K562 (cell line): ENCODE data around the gene TFF1. TPM values are rescaled to one million over a fixed set of nuclear protein-coding genes. Genes with fewer than 3 reads are reported as not detected.

ENCODE experiments used
- ATAC-seq: fragments of 200-7000 bp; cut with Tn5 transposase; 3 replicates; pipeline ENCODE4 v1.9.1; 2020; ENCODE audit warnings: moderate library complexity
- BruUV-seq: library from RNA; stranded (reverse); fragments of 400-500 nt; replicated peaks from 2 replicates; lab custom pipeline; 2021; lab: Mats Ljungman, UMichigan
- CTCF ChIA-PET: fragments of 300-600 bp; formaldehyde crosslinking; extraction: SDS; loops from one replicate; lab custom pipeline; 2021; ENCODE audit warnings: low intra/inter-chr PET ratio; lab: Yijun Ruan, JAX
- POLR2A ChIA-PET: fragments of 300-600, 350-650 bp; sonication (Branson Sonifier 250); formaldehyde crosslinking; extraction: SDS; loops from one replicate; lab custom pipeline; 2021; ENCODE audit warnings: antibody characterized with exemption, inconsistent platforms; lab: Yijun Ruan, JAX
- DNase-seq, 4 experiments: peaks; one replicate each; pipeline versions ENCODE4 v3.0.0 to v3.0.0-alpha.2; 2011 to 2018; ENCODE audit warnings: low spot score in 3 of 4, mixed read lengths in 3 of 4; ENCODE audit errors: extremely low read depth in 1 of 4
- FAIRE-seq: peaks from 2 replicates; lab custom pipeline; 2011; peaks lifted over from hg19 to GRCh38; lab: Jason Lieb, UNC
- H2AFZ ChIP-seq: 2 replicates; pipeline ENCODE4 v1.6.0; 2011; ENCODE audit warnings: low read depth, low read length, control low read depth, inconsistent platforms
- H3K27ac ChIP-seq: fragments of 200-600 bp; 3 replicates; pipeline ENCODE4 v1.8.0; 2011; ENCODE audit warnings: low read depth, mild to moderate bottlenecking, control low read depth, inconsistent platforms, low read length, moderate library complexity, mixed read lengths; ENCODE audit errors: extremely low read depth
- H3K27me3 ChIP-seq, 2 experiments: fragments of 300-600 bp in 1 of 2; 2 replicates in 1 of 2; 3 replicates in 1 of 2; pipeline versions ENCODE4 v1.6.0 to v1.8.0; 2011; ENCODE audit warnings: inconsistent platforms in 2 of 2, low read length in 2 of 2, mild to moderate bottlenecking in 1 of 2, mixed read lengths in 1 of 2, moderate library complexity in 1 of 2; ENCODE audit not compliant: control insufficient read depth in 2 of 2, insufficient read depth in 2 of 2
- H3K36me3 ChIP-seq: fragments of 300-600 bp; 3 replicates; pipeline ENCODE4 v1.8.0; 2011; ENCODE audit warnings: mild to moderate bottlenecking, low read length, inconsistent platforms; ENCODE audit not compliant: control insufficient read depth, insufficient read depth
- H3K4me1 ChIP-seq, 2 experiments: fragments of 200-600 bp in 1 of 2; replicated peaks in 1 of 2; 2 replicates in 1 of 2; 3 replicates in 1 of 2; pipeline versions ENCODE4 v1.5.1 to v1.8.0; 2011; ENCODE audit warnings: inconsistent platforms in 2 of 2, low read length in 2 of 2, mild to moderate bottlenecking in 1 of 2, mixed read lengths in 1 of 2, moderate library complexity in 1 of 2; ENCODE audit not compliant: control insufficient read depth in 2 of 2, insufficient read depth in 2 of 2
- H3K4me2 ChIP-seq: 2 replicates; pipeline ENCODE4 v1.6.1; 2011; ENCODE audit warnings: low read length, control low read depth, inconsistent platforms, mixed read lengths; ENCODE audit not compliant: insufficient read depth
- H3K4me3 ChIP-seq: fragments of 200-600 bp; sonication (generic), shearing (Covaris generic); 2 replicates; pipeline ENCODE4 v1.5.1; 2016; ENCODE audit warnings: control low read depth, inconsistent platforms
- H3K79me2 ChIP-seq: fragments of 200-600 bp; 3 replicates; pipeline ENCODE4 v1.8.0; 2011; ENCODE audit warnings: low read length, inconsistent platforms; ENCODE audit not compliant: control insufficient read depth, insufficient read depth
- H3K9ac ChIP-seq, 2 experiments: 2 replicates each; pipeline versions ENCODE4 v1.6.0 to v1.6.1; 2011; ENCODE audit warnings: low read depth in 2 of 2, low read length in 2 of 2, control low read depth in 1 of 2, inconsistent platforms in 1 of 2, mild to moderate bottlenecking in 1 of 2, mixed read lengths in 1 of 2; ENCODE audit not compliant: insufficient read depth in 1 of 2
- H3K9me1 ChIP-seq: one replicate; pipeline ENCODE4 v1.6.0; 2011; ENCODE audit warnings: inconsistent platforms, mild to moderate bottlenecking, low read length, moderate library complexity; ENCODE audit not compliant: control insufficient read depth, insufficient read depth
- H3K9me3 ChIP-seq: replicated peaks from 2 replicates; pipeline ENCODE4 v1.5.1; 2011; ENCODE audit warnings: low read depth, low read length, inconsistent platforms; ENCODE audit not compliant: control insufficient read depth, insufficient read depth
- H4K20me1 ChIP-seq: replicated peaks from 2 replicates; pipeline ENCODE4 v1.6.1; 2011; ENCODE audit warnings: low read length, inconsistent platforms, mixed read lengths; ENCODE audit not compliant: control insufficient read depth, insufficient read depth
- CREB1 ChIP-seq, 2 experiments: sonication (generic) in 1 of 2; formaldehyde crosslinking in 1 of 2; IDR thresholded peaks; 2 replicates each; pipeline versions ENCODE4 v1.6.1 to v1.8.0; 2012 to 2022; ENCODE audit warnings: inconsistent platforms in 1 of 2, mild to moderate bottlenecking in 1 of 2, missing genetic modification reagents in 1 of 2, moderate library complexity in 1 of 2
- DNMT1 ChIP-seq: fragments of 450-650 bp; IDR thresholded peaks from 2 replicates; pipeline ENCODE4 v1.6.1; 2016; ENCODE audit warnings: antibody characterized with exemption, mild to moderate bottlenecking
- KDM5B ChIP-seq: fragments of 200-600 bp; sonication (generic); IDR thresholded peaks from 2 replicates; pipeline ENCODE4 v1.6.1; 2012; ENCODE audit warnings: low read depth, mild to moderate bottlenecking, moderate library complexity, low read length, control low read depth, inconsistent platforms; ENCODE audit not compliant: insufficient replicate concordance
- MCM2 ChIP-seq: fragments of 450-650 bp; IDR thresholded peaks from 2 replicates; pipeline ENCODE4 v1.6.1; 2017; ENCODE audit warnings: low read depth, mild to moderate bottlenecking
- NBN ChIP-seq: fragments of 450-650 bp; IDR thresholded peaks from 2 replicates; pipeline ENCODE4 v1.6.1; 2016; ENCODE audit warnings: low read depth, mild to moderate bottlenecking
- PML ChIP-seq: IDR thresholded peaks from 2 replicates; pipeline ENCODE4 v1.6.1; 2012; ENCODE audit warnings: low read length, inconsistent platforms
- POLR2B ChIP-seq: fragments of 450-650 bp; IDR thresholded peaks from 2 replicates; pipeline ENCODE4 v1.6.1; 2018; ENCODE audit warnings: low read depth; ENCODE audit not compliant: partially characterized antibody
- SIN3B ChIP-seq: fragments of 450-650 bp; IDR thresholded peaks from 2 replicates; pipeline ENCODE4 v1.6.1; 2017; ENCODE audit warnings: low read depth, mild to moderate bottlenecking, moderate library complexity
- SOX6 ChIP-seq: fragments of 450-650 bp; IDR thresholded peaks from 2 replicates; pipeline ENCODE4 v1.6.1; 2014; ENCODE audit warnings: mild to moderate bottlenecking
- ZNF57 ChIP-seq: fragments of 450-650 bp; formaldehyde crosslinking; IDR thresholded peaks from 2 replicates; pipeline ENCODE4 v1.4.0; 2020; ENCODE audit warnings: mild to moderate bottlenecking, moderate library complexity
- WGBS: fragments of 100-300 bp; shearing (Covaris generic); methylation state at CpG from one replicate; pipeline ENCODE4 v1.1.6; 2016; ENCODE audit warnings: low coverage, mixed read lengths; ENCODE audit not compliant: insufficient coverage; ENCODE audit errors: missing lambda C conversion rate; 5-methylcytosine and 5-hydroxymethylcytosine counted together
- in situ Hi-C: fragments of 300-500 bp; cut with MboI; formaldehyde crosslinking; loops from 4 replicates; pipeline ENCODE4 v1.15.0; 2018; ENCODE audit warnings: inconsistent platforms, mixed read lengths
- intact Hi-C: fragments of 100-400 bp; cut with micrococcal nuclease; formaldehyde crosslinking; loops from 2 replicates; pipeline ENCODE4 v1.14.2; 2022
- polyA plus RNA-seq, 8 experiments: library from polyadenylated mRNA; depleted of rRNA in 4 of 8; stranded (reverse) in 5 of 8; unstranded in 3 of 8; fragments of >200 nt; fragmentation: Nextera tagmentation in 2 of 8; fragmentation: Illumina TruSeq in 1 of 8; extraction: Ambion mirVana in 2 of 8; extraction: Trizol in 1 of 8; gene quantifications; 2 replicates each; pipeline versions ENCODE4 v1.2.1 to v1.2.3, GENCODE V29; 2011 to 2014; ENCODE audit warnings: inconsistent platforms in 1 of 8, missing spikeins in 1 of 8
- total RNA-seq, 7 experiments: library from RNA; depleted of rRNA in 6 of 7; stranded (reverse); fragments of >200 nt in 6 of 7; fragmentation: Illumina TruSeq in 2 of 7; extraction: Trizol in 2 of 7; gene quantifications; 2 replicates each; pipeline versions ENCODE4 v1.2.1 to v1.2.3, GENCODE V29; 2011 to 2021; ENCODE audit warnings: low replicate concordance in 1 of 7
- TF ChIP-seq, protein P1 (sequence below), 2 experiments: fragments of 450-650 bp in 1 of 2; IDR thresholded peaks; 2 replicates each; pipeline ENCODE4 v1.6.1; 2011 to 2017; ENCODE audit warnings: low read depth in 2 of 2, antibody characterized with exemption in 1 of 2, borderline replicate concordance in 1 of 2, low read length in 1 of 2, mild to moderate bottlenecking in 1 of 2, mixed read lengths in 1 of 2; ENCODE audit not compliant: control insufficient read depth in 1 of 2
- TF ChIP-seq, protein P2 (sequence below): fragments of 450-650 bp; IDR thresholded peaks from 2 replicates; pipeline ENCODE4 v1.6.1; 2016; ENCODE audit warnings: missing biosample characterization, missing genetic modification characterization
- TF ChIP-seq, protein P3 (sequence below), 3 experiments: fragments of 200-800 bp in 1 of 3; fragments of 250-450 bp in 1 of 3; fragments of 450-650 bp in 1 of 3; sonication (Bioruptor Pico) in 1 of 3; sonication (Bioruptor generic) in 1 of 3; formaldehyde crosslinking in 1 of 3; IDR thresholded peaks; 2 replicates each; pipeline versions ENCODE4 v1.6.1 to v1.8.0; 2016 to 2022; ENCODE audit warnings: mild to moderate bottlenecking in 2 of 3, missing genetic modification characterization in 2 of 3, missing compliant biosample characterization in 1 of 3, moderate library complexity in 1 of 3

TFF1 gene
- total and polyA plus RNA-seq, 9 of the 15 experiments (the other 6 are each of a cell fraction or from before 2014, with no cell fraction given): 0.31 TPM; not detected in 8

DNA sequence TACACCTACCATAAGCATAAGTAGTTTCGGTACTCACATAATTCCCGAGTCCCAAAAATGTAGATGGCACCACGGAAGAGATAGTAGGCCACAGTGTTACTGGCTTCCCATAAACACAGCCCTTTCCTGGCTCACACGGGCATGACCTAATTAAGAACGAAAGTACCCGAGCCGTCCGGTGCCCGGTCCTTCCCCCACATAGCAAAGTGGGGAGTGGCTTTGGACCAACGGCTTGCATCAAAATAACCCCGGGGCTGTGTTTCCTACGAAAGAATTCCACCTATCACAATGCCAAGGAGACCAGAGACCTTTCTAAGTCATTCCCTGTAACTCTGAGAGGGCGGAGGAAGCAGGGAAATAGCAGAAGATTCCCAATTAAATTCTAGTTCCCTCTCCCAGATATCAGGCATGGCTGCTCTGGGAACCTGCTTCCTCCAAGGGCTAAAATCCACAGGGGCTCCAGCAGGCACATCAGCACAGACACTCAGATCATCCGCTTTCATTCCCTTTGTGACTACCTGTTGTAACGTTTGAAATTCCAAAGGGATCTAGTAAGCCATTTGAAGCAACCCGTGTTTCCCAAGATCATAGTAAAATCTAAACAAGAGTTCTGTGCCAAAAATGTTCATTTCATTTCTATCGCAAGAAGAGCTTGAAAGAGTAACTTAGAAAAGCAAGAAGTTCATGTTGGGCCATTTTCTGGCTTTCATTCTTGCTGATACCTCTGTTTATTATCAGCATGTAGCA is 29.7 kb upstream of the TFF1 start, which contains the start of gene TMPRSS3:
Gene TMPRSS3 (minus strand): TSS at position 148 of the 747 bp plus-strand sequence. CDS start 635 bp downstream, outside the sequence.
- H3K27me3 ChIP-seq: peaks cover 0 to 7% of the 10 kb centered on the region in 2 experiments; a peak in 3 of 5 replicates
- no peak within 1 kb of the TSS for H3K9ac ChIP-seq
- BruUV-seq: no TSS peak
- no peaks in the 10 kb centered on the region for H3K79me2 ChIP-seq
- FAIRE-seq (no peak), ATAC-seq (no peak), DNase-seq (no peak)
- POLR2A ChIA-PET: interaction anchor here (0.8 kb wide), 1 partner anchor 22 kb away, joined by 3 read pairs; no protein-coding TSS in a partner anchor
- intact Hi-C loops: no loop called here
- H3K4me1 ChIP-seq: peaks cover 8 to 16% of the 10 kb centered on the region in 2 experiments; a peak in 3 of 5 replicates
- H3K4me3 ChIP-seq: no peak within 1 kb of the TSS
- no peak within 1 kb of the TSS for H3K27ac ChIP-seq
- no peaks in the 10 kb centered on the region for H4K20me1 ChIP-seq
- peak within 1 kb of the TSS; percentile 38; the same call in 1 of the 2 replicates for H2AFZ ChIP-seq
- CTCF ChIA-PET: no interaction called here
- in situ Hi-C loops: no loop called here
- H3K36me3 ChIP-seq: no peaks in the 10 kb centered on the region
- H3K9me3 ChIP-seq: no peaks in the 10 kb centered on the region
- 43% methylated on average over 17 of the region's 17 CpGs for WGBS
- no peak within 1 kb of the TSS for H3K4me2 ChIP-seq
- H3K9me1 ChIP-seq: no peaks in the 10 kb centered on the region
- TF ChIP-seq DNMT1 (no peak), MCM2 (no peak), PML (no peak), CREB1 (IDR thresholded peaks at IDR 0.05) (no peak), CREB1 (CRISPR knock-in tag; IDR thresholded peaks at IDR 0.05) (no peak), SOX6 (no peak), NBN (no peak), KDM5B (no peak), SIN3B (no peak), ZNF57 (CRISPR knock-in tag) (no peak), POLR2B (no peak)
- TF ChIP-seq, protein P1, sequence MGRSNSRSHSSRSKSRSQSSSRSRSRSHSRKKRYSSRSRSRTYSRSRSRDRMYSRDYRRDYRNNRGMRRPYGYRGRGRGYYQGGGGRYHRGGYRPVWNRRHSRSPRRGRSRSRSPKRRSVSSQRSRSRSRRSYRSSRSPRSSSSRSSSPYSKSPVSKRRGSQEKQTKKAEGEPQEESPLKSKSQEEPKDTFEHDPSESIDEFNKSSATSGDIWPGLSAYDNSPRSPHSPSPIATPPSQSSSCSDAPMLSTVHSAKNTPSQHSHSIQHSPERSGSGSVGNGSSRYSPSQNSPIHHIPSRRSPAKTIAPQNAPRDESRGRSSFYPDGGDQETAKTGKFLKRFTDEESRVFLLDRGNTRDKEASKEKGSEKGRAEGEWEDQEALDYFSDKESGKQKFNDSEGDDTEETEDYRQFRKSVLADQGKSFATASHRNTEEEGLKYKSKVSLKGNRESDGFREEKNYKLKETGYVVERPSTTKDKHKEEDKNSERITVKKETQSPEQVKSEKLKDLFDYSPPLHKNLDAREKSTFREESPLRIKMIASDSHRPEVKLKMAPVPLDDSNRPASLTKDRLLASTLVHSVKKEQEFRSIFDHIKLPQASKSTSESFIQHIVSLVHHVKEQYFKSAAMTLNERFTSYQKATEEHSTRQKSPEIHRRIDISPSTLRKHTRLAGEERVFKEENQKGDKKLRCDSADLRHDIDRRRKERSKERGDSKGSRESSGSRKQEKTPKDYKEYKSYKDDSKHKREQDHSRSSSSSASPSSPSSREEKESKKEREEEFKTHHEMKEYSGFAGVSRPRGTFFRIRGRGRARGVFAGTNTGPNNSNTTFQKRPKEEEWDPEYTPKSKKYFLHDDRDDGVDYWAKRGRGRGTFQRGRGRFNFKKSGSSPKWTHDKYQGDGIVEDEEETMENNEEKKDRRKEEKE (IDR thresholded peaks at IDR 0.05; ENCODE audit: borderline replicate concordance in 1 of 2, control insufficient read depth in 1 of 2, low read depth in 2 of 2, low read length in 1 of 2): no peak
- TF ChIP-seq, protein P2, sequence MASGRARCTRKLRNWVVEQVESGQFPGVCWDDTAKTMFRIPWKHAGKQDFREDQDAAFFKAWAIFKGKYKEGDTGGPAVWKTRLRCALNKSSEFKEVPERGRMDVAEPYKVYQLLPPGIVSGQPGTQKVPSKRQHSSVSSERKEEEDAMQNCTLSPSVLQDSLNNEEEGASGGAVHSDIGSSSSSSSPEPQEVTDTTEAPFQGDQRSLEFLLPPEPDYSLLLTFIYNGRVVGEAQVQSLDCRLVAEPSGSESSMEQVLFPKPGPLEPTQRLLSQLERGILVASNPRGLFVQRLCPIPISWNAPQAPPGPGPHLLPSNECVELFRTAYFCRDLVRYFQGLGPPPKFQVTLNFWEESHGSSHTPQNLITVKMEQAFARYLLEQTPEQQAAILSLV (tag): no peak
- TF ChIP-seq, protein P3, sequence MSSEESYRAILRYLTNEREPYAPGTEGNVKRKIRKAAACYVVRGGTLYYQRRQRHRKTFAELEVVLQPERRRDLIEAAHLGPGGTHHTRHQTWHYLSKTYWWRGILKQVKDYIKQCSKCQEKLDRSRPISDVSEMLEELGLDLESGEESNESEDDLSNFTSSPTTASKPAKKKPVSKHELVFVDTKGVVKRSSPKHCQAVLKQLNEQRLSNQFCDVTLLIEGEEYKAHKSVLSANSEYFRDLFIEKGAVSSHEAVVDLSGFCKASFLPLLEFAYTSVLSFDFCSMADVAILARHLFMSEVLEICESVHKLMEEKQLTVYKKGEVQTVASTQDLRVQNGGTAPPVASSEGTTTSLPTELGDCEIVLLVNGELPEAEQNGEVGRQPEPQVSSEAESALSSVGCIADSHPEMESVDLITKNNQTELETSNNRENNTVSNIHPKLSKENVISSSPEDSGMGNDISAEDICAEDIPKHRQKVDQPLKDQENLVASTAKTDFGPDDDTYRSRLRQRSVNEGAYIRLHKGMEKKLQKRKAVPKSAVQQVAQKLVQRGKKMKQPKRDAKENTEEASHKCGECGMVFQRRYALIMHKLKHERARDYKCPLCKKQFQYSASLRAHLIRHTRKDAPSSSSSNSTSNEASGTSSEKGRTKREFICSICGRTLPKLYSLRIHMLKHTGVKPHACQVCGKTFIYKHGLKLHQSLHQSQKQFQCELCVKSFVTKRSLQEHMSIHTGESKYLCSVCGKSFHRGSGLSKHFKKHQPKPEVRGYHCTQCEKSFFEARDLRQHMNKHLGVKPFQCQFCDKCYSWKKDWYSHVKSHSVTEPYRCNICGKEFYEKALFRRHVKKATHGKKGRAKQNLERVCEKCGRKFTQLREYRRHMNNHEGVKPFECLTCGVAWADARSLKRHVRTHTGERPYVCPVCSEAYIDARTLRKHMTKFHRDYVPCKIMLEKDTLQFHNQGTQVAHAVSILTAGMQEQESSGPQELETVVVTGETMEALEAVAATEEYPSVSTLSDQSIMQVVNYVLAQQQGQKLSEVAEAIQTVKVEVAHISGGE (CRISPR knock-in tag; IDR thresholded peaks at IDR 0.05): no peak
